Fibroblast of the aortic adventitia (primary cell): ENCODE measurements around the gene RNF149. TPM values are rescaled to one million over a fixed set of nuclear protein-coding genes. Genes with fewer than 3 reads are reported as not detected.
"Not testable (repeated sequence)": the region's sequence is repeated elsewhere in the genome, so short reads cannot be mapped to it uniquely, and the experiment has no call there.

Source experiments
- DNase-seq: peaks from one replicate; pipeline ENCODE4 v3.0.0-alpha.2; 2010; ENCODE audit warnings: low read depth
- H3K4me3 ChIP-seq: 2 replicates; pipeline ENCODE4 v1.5.1; 2011; ENCODE audit warnings: low read depth, mild to moderate bottlenecking, control low read depth, low read length, moderate library complexity
- CTCF ChIP-seq: IDR thresholded peaks from 2 replicates; pipeline ENCODE4 v1.5.1; 2011; ENCODE audit warnings: mild to moderate bottlenecking, low read length, control low read depth, inconsistent platforms; ENCODE audit not compliant: insufficient read depth
- total RNA-seq: library from RNA; depleted of rRNA; stranded (reverse); fragments of >200 nt; gene quantifications from 2 replicates; pipeline ENCODE4 v1.2.3, GENCODE V29; 2012; ENCODE audit warnings: low replicate concordance

Gene RNF149
- total RNA-seq, 1 donor: 50.7 TPM

GRCh38 chr2:101253013-101253702 lies 55.3 kb downstream of the RNF149 start:
- peak overlapping the region; percentile 98 for H3K4me3 ChIP-seq
- peak; percentile 51 for DNase-seq
- TF ChIP-seq CTCF: no peak

GRCh38 chr2:101252408-101253012 lies 56.0 kb downstream of the RNF149 start, which contains the start of gene CNOT11:
Gene CNOT11, plus strand, starts transcription at chr2:101252886. Its CDS starts 79 bp downstream, at chr2:101252965.
- TF ChIP-seq CTCF: no peak
- peak within 1 kb of the TSS; percentile 98 for H3K4me3 ChIP-seq
- peak; percentile 98 for DNase-seq

- peak overlapping the region; percentile 79 for H3K4me3 ChIP-seq
- TF ChIP-seq CTCF: peak; percentile 37
- no peak for DNase-seq
These were observed 56.6 kb downstream of the RNF149 start for GRCh38 chr2:101251844-101252407.

- not testable (repeated sequence) for DNase-seq, H3K4me3 ChIP-seq
These were observed 57.2 kb downstream of the RNF149 start for GRCh38 chr2:101251246-101251781.

- DNase-seq: no peak
- TF ChIP-seq CTCF: no peak
- H3K4me3 ChIP-seq: no peak overlapping the region
These were observed 58.7 kb downstream of the RNF149 start for GRCh38 chr2:101249826-101250225.

GRCh38 chr2:101248756-101249155 lies 59.7 kb downstream of the RNF149 start:
- H3K4me3 ChIP-seq, DNase-seq: not testable (repeated sequence)

GRCh38 chr2:101245468-101245867 lies 63.0 kb downstream of the RNF149 start:
- H3K4me3 ChIP-seq, DNase-seq: not testable (repeated sequence)

GRCh38 chr2:101244899-101245298 lies 63.6 kb downstream of the RNF149 start:
- not testable (repeated sequence) for H3K4me3 ChIP-seq, DNase-seq

- H3K4me3 ChIP-seq, DNase-seq: not testable (repeated sequence)
These were observed 64.1 kb downstream of the RNF149 start for GRCh38 chr2:101244373-101244772.
